Activated T-cell treated with anti-CD3 and anti-CD28 coated beads, Interleukin-2, amount 50 U/mL, for 4 hours (primary cell): ENCODE data around the gene CLDN19. TPM values are rescaled to one million over a fixed set of nuclear protein-coding genes. Genes with fewer than 3 reads are reported as not detected.
A peak's percentile ranks its signal among the peaks of the same experiment; 100 is the strongest.
"Not testable (repeated sequence)": the region's sequence is repeated elsewhere in the genome, so short reads cannot be mapped to it uniquely, and the experiment has no call there.

Source experiments
- ATAC-seq, 2 donors: fragments of 200-7000 bp; cut with Tn5 transposase; one replicate each; pipeline ENCODE4 v1.10.0; 2021
- DNase-seq: peaks from one replicate; pipeline ENCODE4 v3.0.0-alpha.2; 2020
- H3K27me3 Mint-ChIP-seq: one replicate; pipeline ENCODE4 v1.8.0; 2021; ENCODE audit warnings: low read depth, mixed read lengths
- H3K36me3 Mint-ChIP-seq: one replicate; pipeline ENCODE4 v1.8.0; 2022; ENCODE audit warnings: mixed read lengths; ENCODE audit not compliant: insufficient read depth
- H3K4me1 Mint-ChIP-seq: one replicate; pipeline ENCODE4 v1.8.0; 2021; ENCODE audit warnings: low read depth, mixed read lengths
- H3K4me3 Mint-ChIP-seq: one replicate; pipeline ENCODE4 v1.8.0; 2021; ENCODE audit warnings: mild to moderate bottlenecking, moderate library complexity, mixed read lengths
- H3K9me3 Mint-ChIP-seq: one replicate; pipeline ENCODE4 v1.8.0; 2021; ENCODE audit warnings: mixed read lengths
- total RNA-seq, 3 donors: library from RNA; stranded (reverse); gene quantifications; one replicate each; pipeline ENCODE4 v1.2.1, GENCODE V29; 2021

CLDN19 gene
- total RNA-seq, 3 donors from 2014 or later: not detected

DNA sequence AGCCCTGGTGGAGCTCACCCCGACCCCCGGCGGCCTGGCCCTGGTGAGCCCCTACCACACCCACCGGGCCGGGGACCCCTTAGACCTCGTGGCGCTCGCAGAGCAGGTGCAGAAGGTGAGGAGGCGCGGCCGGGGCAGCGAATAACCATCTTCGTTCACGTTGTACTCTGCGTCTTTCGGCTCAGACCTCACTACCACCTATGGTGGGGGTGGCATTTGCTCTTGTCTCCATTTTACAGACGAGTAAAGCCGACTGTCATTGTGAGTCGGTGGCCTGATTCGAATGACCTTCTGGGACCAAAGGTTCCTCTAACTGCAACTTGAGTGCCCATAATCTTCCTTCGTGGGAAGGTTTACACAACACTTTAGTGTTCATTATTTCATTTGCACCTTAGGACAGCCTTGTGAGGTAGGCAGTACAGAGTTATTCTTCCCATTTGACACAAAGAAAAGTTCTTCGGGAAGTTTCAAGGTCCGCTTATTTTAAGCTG, 27.5 kb upstream of the CLDN19 start:
- Mint-ChIP-seq H3K36me3 (peaks cover 11% of the 10 kb centered on the region), H3K4me3 (no peak overlapping the region)
- ATAC-seq: peak in 1 of 2 donors; percentile 15

DNA sequence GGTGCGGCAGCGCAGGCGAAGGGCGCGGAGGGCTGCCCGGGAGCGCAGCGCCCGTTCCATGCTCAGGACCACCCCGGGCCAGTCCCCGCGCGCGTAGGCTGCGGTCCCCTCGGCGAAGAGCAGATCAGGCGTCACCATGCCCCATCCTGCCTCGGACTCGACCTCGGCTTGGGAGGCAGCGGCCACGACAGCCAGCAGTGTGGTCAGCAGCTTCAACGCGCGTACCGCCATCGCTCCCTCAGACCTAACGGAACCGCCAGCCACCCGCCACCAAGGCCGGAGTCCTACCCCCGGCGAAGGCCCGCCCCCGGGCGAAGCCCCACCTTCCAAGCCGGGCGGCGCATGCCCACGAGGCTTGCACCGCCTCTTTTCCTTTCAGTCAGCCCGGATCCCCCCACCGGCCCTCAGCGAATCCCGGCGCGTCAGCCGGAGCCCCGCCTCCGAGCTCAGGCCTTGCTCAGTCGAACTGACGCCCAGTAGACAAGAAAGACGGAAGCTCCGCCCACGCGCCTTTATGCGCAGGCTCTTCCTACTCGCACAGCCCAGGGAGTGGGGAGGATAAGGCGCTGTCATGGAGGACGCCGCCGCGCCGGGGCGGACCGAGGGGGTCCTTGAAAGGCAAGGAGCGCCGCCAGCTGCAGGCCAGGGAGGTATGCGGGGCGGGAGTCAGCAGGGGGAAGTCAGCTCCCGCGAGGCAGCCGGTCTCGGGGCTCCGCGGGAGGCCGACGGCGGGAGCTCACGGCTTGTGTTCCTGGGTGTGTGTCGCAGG, 26.9 kb upstream of the CLDN19 start, which contains the start of the genes C1orf50 and P3H1:
Gene C1orf50, plus strand, starts transcription at position 509 of the 769 bp plus-strand sequence. Its CDS starts 63 bp downstream, at position 572.
Gene P3H1, minus strand, starts transcription at position 288 of the 769 bp plus-strand sequence. Its CDS starts 57 bp downstream, at position 231.
- DNase-seq (peak; percentile 99), ATAC-seq (peak; percentile 90 to 92)
- Mint-ChIP-seq H3K4me3 (no peak within 1 kb of the TSS), H3K27me3 (no peaks in the 10 kb centered on the region), H3K9me3 (no peaks in the 10 kb centered on the region), H3K4me1 (peaks cover 28% of the 10 kb centered on the region), H3K36me3 (peaks cover 8% of the 10 kb centered on the region)

More for the DNA sequence above, 27.5 kb upstream of the CLDN19 start:
- H3K4me1 Mint-ChIP-seq: peaks cover 32% of the 10 kb centered on the region
- no peak for DNase-seq
- H3K27me3 Mint-ChIP-seq: no peaks in the 10 kb centered on the region
- no peaks in the 10 kb centered on the region for H3K9me3 Mint-ChIP-seq

DNA sequence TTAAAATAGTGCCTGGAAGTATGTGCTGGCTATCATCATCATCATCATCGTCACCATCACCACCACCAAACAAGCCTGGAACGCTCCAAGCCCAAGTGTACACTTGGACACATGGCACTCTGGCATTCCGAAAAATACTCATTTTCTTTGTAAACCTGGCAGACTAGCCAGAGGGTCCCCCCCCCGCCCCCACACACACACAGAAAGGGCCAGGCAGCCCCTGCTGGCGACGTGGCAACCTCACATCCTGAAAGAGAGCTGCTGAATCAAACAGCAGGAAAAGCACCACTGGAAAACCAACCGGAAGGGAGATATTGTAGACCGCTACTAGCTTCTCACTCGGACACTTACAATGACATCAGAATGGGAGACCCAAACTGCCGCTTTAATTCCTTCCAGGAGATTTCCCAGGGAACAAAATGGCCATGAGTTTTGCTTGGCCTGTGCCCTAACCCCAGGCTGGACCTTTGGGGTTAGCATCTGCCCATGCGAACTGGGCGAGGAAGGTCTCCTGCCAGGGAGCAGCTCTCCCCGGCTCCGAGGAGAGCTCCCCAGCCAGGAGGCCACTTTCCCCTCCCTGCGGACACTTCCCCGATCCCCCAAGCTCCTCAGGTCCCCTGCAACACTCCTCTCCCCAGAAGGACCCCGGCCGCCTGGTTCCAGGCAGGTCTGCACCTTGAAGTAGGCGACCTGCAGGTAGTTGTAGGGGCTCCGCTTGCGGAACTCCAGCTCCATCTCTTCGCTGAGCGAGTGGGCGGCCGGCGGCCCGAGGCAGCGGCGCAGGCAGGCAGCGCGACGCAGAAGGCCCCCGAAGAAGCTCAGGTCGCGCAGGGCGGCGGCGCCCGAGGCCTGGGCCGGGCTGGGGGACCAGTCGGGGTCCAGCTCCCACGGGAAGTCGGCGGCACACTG, 26.1 kb upstream of the CLDN19 start:
- Mint-ChIP-seq H3K27me3 (no peaks in the 10 kb centered on the region), H3K9me3 (no peaks in the 10 kb centered on the region), H3K36me3 (peaks cover 9% of the 10 kb centered on the region), H3K4me3 (no peak overlapping the region), H3K4me1 (peaks cover 27% of the 10 kb centered on the region)
- ATAC-seq (peak; percentile 44 to 46), DNase-seq (peak; percentile 33)

GRCh38 chr1:42765269-42765668, 25.2 kb upstream of the CLDN19 start:
- Mint-ChIP-seq H3K27me3 (no peaks in the 10 kb centered on the region), H3K4me1 (peaks cover 21% of the 10 kb centered on the region), H3K36me3 (peaks cover 6% of the 10 kb centered on the region), H3K9me3 (no peaks in the 10 kb centered on the region), H3K4me3 (no peak overlapping the region)
- DNase-seq (no peak), ATAC-seq (no peak)

DNA sequence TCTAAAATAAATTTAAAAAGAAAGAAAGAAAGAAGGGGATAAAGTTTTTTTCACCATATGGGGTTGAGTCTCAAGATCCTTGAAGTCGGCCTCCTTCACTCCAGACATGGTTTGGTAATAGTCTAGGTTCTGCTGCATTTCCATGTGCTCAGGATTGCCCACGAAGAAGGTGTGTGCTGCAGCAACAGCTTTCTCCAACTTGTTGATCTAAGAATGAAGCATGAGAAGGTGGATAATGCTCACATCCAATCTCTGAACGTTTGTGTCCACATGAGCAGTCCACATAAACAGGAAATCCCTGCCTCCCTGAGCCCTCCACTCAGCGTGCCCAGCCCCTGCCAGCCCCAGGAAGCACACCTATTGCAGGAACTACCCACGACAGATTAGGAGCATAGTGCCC, 22.2 kb upstream of the CLDN19 start:
- ATAC-seq (no peak), DNase-seq (no peak)
- peaks cover 15% of the 10 kb centered on the region for H3K36me3 Mint-ChIP-seq
- no peaks in the 10 kb centered on the region for H3K4me1 Mint-ChIP-seq
- no peaks in the 10 kb centered on the region for H3K27me3 Mint-ChIP-seq
- H3K4me3 Mint-ChIP-seq: no peak overlapping the region
- no peaks in the 10 kb centered on the region for H3K9me3 Mint-ChIP-seq

DNA sequence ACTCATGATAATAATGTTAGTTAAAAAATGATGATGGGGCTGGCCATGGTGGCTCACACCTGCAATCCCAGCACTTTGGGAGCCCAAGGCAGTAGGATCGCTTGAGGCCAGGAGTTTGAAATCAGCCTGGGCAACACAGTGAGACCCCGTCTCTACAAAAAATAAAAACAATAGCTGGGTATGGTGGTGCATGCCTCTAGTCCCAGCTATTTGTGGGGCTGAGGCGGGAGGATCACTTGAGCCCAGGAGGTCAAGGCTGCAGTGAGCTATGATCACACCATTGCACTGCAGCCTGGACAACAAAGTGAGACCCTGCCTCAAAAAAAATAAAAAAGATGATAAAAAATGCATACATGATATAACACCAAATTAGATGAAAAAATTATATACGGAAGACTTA, 21.5 kb upstream of the CLDN19 start:
- no peaks in the 10 kb centered on the region for H3K9me3 Mint-ChIP-seq
- ATAC-seq (no peak), DNase-seq (no peak)
- no peaks in the 10 kb centered on the region for H3K27me3 Mint-ChIP-seq
- H3K36me3 Mint-ChIP-seq: peaks cover 22% of the 10 kb centered on the region
- H3K4me1 Mint-ChIP-seq: peaks cover 1% of the 10 kb centered on the region
- no peak overlapping the region for H3K4me3 Mint-ChIP-seq

DNA sequence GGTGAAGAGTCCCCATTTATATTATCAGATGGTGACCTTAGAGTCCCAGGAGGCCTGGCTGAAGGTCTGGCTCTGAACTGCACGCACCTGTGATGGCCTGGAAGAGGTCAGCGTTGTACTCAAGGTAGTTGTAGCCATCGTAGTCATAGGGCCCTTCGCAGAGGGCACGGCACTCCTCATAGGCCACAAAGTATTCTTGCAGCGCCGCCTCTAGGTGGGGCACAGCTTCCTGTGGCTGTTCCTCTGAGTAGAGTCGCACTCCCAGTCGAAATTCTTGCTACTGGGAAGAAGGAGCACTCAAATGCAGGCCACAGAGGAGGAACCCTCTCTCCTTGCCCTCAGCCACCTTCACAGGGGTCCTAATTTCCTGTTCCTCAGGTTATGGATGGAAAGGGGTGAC, 19.1 kb upstream of the CLDN19 start:
- Mint-ChIP-seq H3K4me1 (peaks cover 1% of the 10 kb centered on the region), H3K9me3 (no peaks in the 10 kb centered on the region), H3K4me3 (no peak overlapping the region), H3K36me3 (peaks cover 41% of the 10 kb centered on the region), H3K27me3 (no peaks in the 10 kb centered on the region)
- no peak for ATAC-seq
- no peak for DNase-seq

DNA sequence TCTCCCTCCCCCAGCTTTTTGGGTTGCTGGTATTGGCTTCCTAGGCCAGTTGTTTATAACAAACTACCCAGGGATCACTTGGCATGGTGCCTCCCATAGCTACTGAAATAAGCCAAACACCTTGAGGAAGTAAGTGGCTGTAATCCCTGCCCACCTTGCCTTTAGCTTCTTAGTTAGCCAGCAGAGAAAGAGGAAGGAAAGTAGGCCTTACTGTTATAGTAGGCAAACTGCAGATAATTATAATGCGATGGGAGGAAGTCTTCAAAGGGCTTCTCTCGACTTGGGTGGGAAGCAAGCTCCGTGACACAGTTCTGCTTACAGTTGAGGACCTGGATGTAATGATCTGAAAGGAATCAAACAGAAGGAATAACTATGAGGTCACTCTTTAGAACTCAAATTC, 18.6 kb upstream of the CLDN19 start:
- ATAC-seq (no peak), DNase-seq (no peak)
- Mint-ChIP-seq H3K27me3 (no peaks in the 10 kb centered on the region), H3K4me1 (peaks cover 1% of the 10 kb centered on the region), H3K36me3 (peaks cover 45% of the 10 kb centered on the region), H3K4me3 (no peak overlapping the region), H3K9me3 (no peaks in the 10 kb centered on the region)

DNA sequence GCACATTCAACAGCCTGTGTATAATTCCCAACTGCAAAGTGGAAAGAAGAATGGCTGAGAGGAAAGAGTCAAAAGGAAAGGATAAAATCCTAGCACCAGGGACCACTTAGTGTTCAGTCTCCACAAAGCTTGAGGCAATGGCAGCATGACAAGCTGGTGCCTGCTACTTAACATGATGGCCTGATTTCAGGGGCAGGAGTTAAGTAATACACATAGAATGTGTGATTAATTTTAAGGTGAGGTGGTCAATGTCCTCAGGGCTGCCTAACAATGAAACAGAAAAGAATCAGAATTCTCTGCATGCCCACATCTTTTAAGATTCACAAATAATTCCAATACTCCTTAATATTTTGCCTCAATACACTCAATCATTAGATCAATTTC, 17.8 kb upstream of the CLDN19 start:
- no peak for ATAC-seq
- Mint-ChIP-seq H3K4me3 (no peak overlapping the region), H3K9me3 (no peaks in the 10 kb centered on the region), H3K27me3 (no peaks in the 10 kb centered on the region), H3K36me3 (peaks cover 50% of the 10 kb centered on the region), H3K4me1 (peaks cover 1% of the 10 kb centered on the region)
- DNase-seq: no peak

GRCh38 chr1:42756956-42757891, 17.2 kb upstream of the CLDN19 start:
- ATAC-seq (no peak), DNase-seq (no peak)
- Mint-ChIP-seq H3K9me3 (no peaks in the 10 kb centered on the region), H3K36me3 (peaks cover 56% of the 10 kb centered on the region), H3K4me1 (peaks cover 1% of the 10 kb centered on the region), H3K27me3 (no peaks in the 10 kb centered on the region), H3K4me3 (no peak overlapping the region)

DNA sequence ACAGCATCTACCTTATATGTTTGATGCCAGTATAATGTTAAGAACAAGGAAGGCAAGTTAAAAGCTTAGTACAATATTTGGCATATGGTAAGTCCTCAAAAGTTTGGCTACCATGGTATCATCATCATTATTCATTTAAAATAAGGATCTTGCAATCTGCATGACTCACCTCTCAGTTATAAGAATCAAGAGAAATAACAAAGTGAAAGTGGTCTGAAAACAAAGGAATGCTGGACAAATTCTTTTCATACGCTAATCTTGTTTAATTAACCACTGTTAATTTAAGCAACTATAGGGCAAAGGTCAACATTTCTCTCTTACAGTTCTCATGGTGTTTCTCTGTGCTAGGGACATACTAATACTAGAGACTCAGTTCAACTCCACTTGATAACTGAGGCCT, 13.0 kb upstream of the CLDN19 start:
- Mint-ChIP-seq H3K9me3 (no peaks in the 10 kb centered on the region), H3K27me3 (no peaks in the 10 kb centered on the region), H3K4me3 (no peak overlapping the region), H3K36me3 (peaks cover 67% of the 10 kb centered on the region), H3K4me1 (peaks cover 1% of the 10 kb centered on the region)
- DNase-seq (no peak), ATAC-seq (no peak)

GRCh38 chr1:42752284-42752683, 12.2 kb upstream of the CLDN19 start:
- ATAC-seq: no peak
- H3K9me3 Mint-ChIP-seq: no peaks in the 10 kb centered on the region
- H3K36me3 Mint-ChIP-seq: peaks cover 64% of the 10 kb centered on the region

DNA sequence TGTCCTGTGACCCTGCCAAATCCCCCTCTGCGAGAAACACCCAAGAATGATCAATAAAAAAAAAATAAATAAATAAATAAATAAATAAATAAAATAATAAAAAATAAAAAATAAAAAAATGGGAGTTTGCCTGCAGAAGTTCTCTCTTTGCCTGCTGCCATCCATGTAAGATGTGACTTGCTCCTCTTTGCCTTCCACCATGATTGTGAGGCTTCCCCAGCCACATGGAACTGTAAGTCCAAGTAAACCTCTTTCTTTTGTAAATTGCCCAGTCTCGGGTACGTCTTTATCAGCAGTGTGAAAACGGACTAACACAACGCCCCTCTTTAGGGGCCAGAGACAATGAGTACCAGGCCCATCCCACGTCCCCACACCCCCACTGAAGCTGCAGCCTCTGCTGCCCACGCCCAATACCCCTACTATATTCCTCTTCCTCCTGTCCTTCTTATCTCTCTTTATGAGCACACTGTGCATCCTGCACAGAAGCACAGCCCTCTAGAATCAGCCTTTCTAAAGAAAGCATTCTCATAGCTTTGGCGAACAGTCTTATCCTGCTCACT, 11.6 kb upstream of the CLDN19 start:
- H3K27me3 Mint-ChIP-seq, H3K4me1 Mint-ChIP-seq, H3K9me3 Mint-ChIP-seq, DNase-seq, H3K4me3 Mint-ChIP-seq, ATAC-seq: not testable (repeated sequence)
- peaks cover 58% of the 10 kb centered on the region for H3K36me3 Mint-ChIP-seq

More at GRCh38 chr1:42752284-42752683, 12.2 kb upstream of the CLDN19 start:
- no peaks in the 10 kb centered on the region for H3K27me3 Mint-ChIP-seq
- H3K4me1 Mint-ChIP-seq: peaks cover 1% of the 10 kb centered on the region
- no peak overlapping the region for H3K4me3 Mint-ChIP-seq
- DNase-seq: no peak
